ENCODE measurements around the gene KRT10.

GRCh38 chr17:40815381-40815780, 7.0 kb downstream of the KRT10 start:
- TF ChIP-seq CTCF (IDR thresholded peaks at IDR 0.05; ENCODE audit: borderline replicate concordance, extremely low read depth, low read length, poor library complexity, severe bottlenecking) (no peak), EZH2 (IDR thresholded peaks at IDR 0.05; ENCODE audit: borderline replicate concordance, low read depth, low read length, severe bottlenecking) (no peak)

Data from DND-41 (cell line).